ENCODE measurements around the gene CATSPERE.
"Not testable (repeated sequence)": the region's sequence is repeated elsewhere in the genome, so short reads cannot be mapped to it uniquely, and the experiment has no call there.

Gene CATSPERE

DNA sequence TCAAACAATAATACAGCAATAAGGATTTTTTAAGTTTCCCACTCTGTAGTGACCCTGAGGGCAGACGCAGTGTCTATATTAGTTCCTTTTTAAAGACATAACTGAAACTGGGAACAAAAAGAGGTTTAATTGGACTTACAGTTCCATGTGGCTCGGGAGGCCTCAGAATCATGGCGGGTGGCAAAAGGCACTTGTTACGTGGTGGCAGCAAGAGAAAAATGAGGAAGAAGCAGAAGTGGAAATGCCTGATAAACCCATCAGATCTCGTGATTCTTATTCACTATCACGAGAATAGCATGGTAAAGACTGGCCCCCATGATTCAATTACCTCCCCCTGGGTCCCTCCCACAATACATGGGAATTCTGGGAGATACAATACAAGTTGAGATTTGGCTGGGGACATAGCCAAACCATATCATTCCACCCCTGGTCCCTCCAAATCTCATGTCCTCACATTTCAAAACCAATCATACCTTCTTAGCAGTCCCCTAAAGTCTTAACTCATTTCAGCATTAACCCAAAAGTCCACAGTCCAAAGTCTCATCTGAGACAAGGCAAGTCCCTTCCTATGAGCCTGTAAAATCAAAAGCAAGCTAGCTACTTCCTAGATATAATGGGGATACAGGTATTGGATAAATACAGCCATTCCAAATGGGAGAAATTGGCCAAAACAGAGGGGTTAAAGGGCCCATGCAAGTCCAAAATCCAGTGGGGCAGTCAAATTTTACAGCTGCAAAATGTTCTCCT lies 205.8 kb downstream of the CATSPERE start:
- not testable (repeated sequence) for DNase-seq

DNA sequence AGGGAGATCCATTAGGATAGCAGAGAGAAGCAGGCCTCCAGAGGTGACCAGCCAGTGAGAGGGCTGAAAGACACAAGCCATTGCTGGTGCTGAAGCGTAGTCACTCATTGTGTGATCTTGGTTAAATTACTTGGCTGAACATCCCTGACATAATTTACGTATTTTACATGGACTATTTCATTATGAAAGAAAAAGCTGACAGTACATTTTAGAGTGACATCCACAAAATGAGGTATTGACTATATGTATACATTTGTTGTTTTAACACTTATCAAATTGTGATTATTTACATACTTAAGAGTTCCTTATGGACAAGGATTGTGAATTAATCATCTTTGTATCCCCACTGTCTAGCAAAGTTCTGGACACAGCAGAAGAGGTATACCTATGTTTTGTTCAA lies 206.7 kb downstream of the CATSPERE start:
- DNase-seq, result no peak

DNA sequence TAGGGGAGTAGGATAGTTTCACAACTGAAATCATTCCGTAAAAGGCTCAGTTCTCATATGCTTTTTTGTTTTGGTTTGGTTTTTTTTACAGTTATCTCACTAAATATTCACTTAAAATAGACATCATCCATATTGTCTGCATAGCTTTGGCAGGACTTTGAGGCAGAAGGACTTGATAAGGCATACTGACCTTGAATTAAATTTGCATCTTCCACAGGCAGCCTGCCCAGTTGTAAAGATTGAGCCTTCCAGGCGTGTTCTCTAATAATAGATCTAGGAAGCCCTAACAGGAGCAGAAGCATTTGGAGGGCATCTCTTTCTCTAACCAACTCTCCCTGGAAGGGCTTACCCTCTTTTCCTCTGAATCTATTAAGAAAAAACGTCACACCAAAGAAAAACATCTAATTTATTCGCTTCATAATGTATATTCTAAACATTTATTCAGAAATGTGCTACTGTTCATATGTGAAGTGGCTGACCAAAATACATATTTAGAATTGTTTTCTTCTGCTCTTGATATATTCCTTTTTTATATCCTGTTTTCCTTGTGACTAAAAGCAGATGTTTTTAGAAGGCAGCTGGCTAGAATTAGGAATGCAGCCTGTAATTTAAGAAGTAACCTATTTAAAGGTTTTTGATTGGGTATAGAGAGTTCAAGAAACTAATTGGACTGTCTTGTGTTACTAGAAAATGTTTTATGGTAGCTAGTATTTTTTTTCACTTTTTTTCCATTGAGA lies 212.0 kb downstream of the CATSPERE start:
- DNase-seq, result no peak

DNA sequence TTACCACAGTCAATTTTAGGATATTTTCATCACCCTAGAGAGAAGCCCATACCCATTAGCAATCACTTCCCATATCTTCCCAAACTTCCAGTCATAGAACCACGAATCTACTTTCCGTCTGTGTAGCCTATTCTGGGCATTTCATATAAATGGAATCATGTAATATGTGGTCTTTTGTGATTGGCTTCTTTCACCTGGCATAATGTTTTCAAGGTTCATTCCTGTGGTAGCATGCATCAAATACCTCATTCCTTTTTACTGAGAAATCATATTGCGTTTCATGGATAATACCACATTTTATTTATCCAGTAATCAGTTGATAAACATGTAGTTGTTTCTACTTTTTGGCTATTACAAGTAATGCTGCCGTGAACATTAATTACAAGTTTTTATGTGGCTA lies 213.4 kb downstream of the CATSPERE start:
- DNase-seq, result no peak

DNA sequence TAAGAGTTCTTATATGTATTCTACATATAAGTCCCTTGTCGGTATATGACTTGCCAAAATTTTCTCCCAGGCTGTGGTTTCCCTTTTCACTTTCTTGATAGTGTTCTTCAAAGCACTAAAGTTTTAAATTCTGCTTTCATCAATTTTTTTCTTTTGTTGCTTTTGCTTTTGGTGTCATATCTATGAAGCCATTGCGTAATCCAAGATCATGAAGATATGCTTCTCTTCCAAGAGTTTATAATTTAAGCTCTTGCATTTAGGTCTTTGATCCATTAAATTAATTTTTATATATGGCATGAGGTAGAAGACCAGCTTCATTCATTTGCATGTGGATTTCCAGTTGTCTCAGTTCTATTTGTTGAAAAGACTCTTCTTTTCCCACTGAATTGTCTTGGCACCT lies 214.1 kb downstream of the CATSPERE start:
- no peak for DNase-seq

DNA sequence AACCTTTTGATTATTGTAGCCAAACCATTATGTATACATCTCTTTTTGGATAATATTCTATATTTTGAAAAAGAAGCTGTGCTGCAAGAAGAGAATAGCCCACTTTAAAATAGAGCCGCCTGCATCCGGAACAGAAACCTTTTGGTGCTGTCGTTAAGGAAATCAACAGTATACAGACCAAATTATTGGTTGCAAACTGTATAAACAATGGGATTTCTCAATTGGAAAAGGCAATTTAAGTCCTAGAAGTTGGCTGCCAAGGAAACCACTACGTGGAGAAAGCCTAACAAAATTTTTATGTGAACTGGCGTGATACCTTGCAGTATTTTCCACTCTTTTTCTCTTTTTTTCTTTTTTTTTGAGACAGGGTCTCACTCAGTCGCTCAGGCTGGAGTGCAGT lies 217.6 kb downstream of the CATSPERE start:
- no peak for DNase-seq

DNA sequence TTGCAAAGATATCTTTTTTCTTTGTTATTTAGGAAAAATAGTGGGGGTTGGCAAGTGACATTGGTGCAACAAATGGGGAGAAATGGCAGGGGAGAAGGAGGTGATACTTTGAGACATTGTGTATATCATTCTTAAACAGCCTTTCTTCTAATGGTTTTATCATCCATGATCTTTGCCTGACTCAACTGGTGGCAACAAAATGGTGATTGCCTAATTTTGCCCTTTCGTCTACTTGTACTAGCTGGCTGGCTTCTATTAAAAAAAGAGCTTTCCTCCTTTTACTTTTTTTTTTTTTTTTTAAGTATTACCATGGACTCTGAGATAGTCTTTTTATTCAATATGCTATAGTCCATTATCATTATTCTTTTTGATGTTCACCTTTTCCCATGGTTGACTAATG lies 219.6 kb downstream of the CATSPERE start:
- DNase-seq, result no peak

DNA sequence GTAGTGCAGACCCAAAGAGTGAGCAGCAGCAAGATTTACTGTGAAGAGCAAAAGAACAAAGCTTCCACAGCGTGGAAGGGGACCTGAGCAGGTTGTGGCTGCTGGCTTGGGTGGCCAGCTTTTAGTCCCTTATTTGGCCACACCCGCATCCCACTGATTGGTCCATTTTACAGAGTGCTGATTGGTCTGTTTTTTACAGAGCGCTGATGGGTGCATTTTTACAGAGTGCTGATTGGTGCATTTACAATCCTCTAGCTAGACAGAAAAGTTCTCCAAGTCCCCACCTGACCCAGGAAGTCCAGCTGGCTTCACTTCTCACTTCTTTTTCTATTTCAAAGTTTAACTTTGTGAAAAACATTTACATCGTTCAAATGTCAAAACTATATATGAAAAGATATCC lies 221.0 kb downstream of the CATSPERE start:
- DNase-seq, result not testable (repeated sequence)
